ENCODE results near the gene SMARCC2.
"Not testable (repeated sequence)": the region's sequence is repeated elsewhere in the genome, so short reads cannot be mapped to it uniquely, and the experiment has no call there.

Gene SMARCC2

GRCh38 chr12:56212361-56212760, 23.1 kb upstream of the SMARCC2 start:
- no peak for DNase-seq (ENCODE audit: low read depth in 1 of 2, low spot score in 1 of 2)

GRCh38 chr12:56208006-56208405, 18.7 kb upstream of the SMARCC2 start:
- DNase-seq (ENCODE audit: low read depth in 1 of 2, low spot score in 1 of 2): no peak

GRCh38 chr12:56206452-56207166, 17.3 kb upstream of the SMARCC2 start:
- DNase-seq (ENCODE audit: low read depth in 1 of 2, low spot score in 1 of 2): no peak

GRCh38 chr12:56205445-56205844, 16.2 kb upstream of the SMARCC2 start:
- no peak for DNase-seq (ENCODE audit: low read depth in 1 of 2, low spot score in 1 of 2)

- no peak for DNase-seq (ENCODE audit: low read depth in 1 of 2, low spot score in 1 of 2)
These were observed 15.0 kb upstream of the SMARCC2 start for GRCh38 chr12:56204275-56204674.

- no peak for DNase-seq (ENCODE audit: low read depth in 1 of 2, low spot score in 1 of 2)
These were observed 13.6 kb upstream of the SMARCC2 start for GRCh38 chr12:56202838-56203237.

- no peak for DNase-seq (ENCODE audit: low read depth in 1 of 2, low spot score in 1 of 2)
These were observed 13.1 kb upstream of the SMARCC2 start for GRCh38 chr12:56202366-56202765.

- no peak for DNase-seq (ENCODE audit: low read depth in 1 of 2, low spot score in 1 of 2)
These were observed 9.6 kb upstream of the SMARCC2 start for GRCh38 chr12:56198836-56199235.

GRCh38 chr12:56197921-56198635, 8.8 kb upstream of the SMARCC2 start:
- no peak for DNase-seq (ENCODE audit: low read depth in 1 of 2, low spot score in 1 of 2)

- DNase-seq (ENCODE audit: low read depth in 1 of 2, low spot score in 1 of 2): not testable (repeated sequence)
These were observed 7.7 kb upstream of the SMARCC2 start for GRCh38 chr12:56196818-56197550.

- DNase-seq (ENCODE audit: low read depth in 1 of 2, low spot score in 1 of 2): peak in 1 of 2 donors; percentile 76
These were observed 3.8 kb upstream of the SMARCC2 start for GRCh38 chr12:56193025-56193578.

- no peak for DNase-seq (ENCODE audit: low read depth in 1 of 2, low spot score in 1 of 2)
These were observed 3.3 kb upstream of the SMARCC2 start for GRCh38 chr12:56192582-56192981.

GRCh38 chr12:56190695-56191155, 1.4 kb upstream of the SMARCC2 start:
- no peak for DNase-seq (ENCODE audit: low read depth in 1 of 2, low spot score in 1 of 2)

- peak; percentile 89 to 93 for DNase-seq (ENCODE audit: low read depth in 1 of 2, low spot score in 1 of 2)
These were observed 823 bp upstream of the SMARCC2 start for GRCh38 chr12:56189918-56190694.

GRCh38 chr12:56188778-56189098, 545 bp downstream of the SMARCC2 start:
- no peak for DNase-seq (ENCODE audit: low read depth in 1 of 2, low spot score in 1 of 2)

- no peak for DNase-seq (ENCODE audit: low read depth in 1 of 2, low spot score in 1 of 2)
These were observed 1.0 kb downstream of the SMARCC2 start for GRCh38 chr12:56188131-56188777.

GRCh38 chr12:56186957-56187356, 2.3 kb downstream of the SMARCC2 start:
- no peak for DNase-seq (ENCODE audit: low read depth in 1 of 2, low spot score in 1 of 2)

GRCh38 chr12:56178347-56178746, 10.9 kb downstream of the SMARCC2 start:
- no peak for DNase-seq (ENCODE audit: low read depth in 1 of 2, low spot score in 1 of 2)

GRCh38 chr12:56172839-56173238, 16.4 kb downstream of the SMARCC2 start:
- no peak for DNase-seq (ENCODE audit: low read depth in 1 of 2, low spot score in 1 of 2)

- no peak for DNase-seq (ENCODE audit: low read depth in 1 of 2, low spot score in 1 of 2)
These were observed 20.0 kb downstream of the SMARCC2 start for GRCh38 chr12:56169229-56169759.
